Activated CD4-positive, alpha-beta T cell treated with anti-CD3 and anti-CD28 coated beads for 24 hours (primary cell): Measurements from ENCODE around the gene EIF2A.
"Not testable (repeated sequence)": the region's sequence is repeated elsewhere in the genome, so short reads cannot be mapped to it uniquely, and the experiment has no call there.

Experiments used
- DNase-seq, 2 donors: peaks; one replicate each; pipeline ENCODE4 v3.0.0-alpha.2; 2020; ENCODE audit warnings: low read depth in 2 of 2

Gene EIF2A

DNA sequence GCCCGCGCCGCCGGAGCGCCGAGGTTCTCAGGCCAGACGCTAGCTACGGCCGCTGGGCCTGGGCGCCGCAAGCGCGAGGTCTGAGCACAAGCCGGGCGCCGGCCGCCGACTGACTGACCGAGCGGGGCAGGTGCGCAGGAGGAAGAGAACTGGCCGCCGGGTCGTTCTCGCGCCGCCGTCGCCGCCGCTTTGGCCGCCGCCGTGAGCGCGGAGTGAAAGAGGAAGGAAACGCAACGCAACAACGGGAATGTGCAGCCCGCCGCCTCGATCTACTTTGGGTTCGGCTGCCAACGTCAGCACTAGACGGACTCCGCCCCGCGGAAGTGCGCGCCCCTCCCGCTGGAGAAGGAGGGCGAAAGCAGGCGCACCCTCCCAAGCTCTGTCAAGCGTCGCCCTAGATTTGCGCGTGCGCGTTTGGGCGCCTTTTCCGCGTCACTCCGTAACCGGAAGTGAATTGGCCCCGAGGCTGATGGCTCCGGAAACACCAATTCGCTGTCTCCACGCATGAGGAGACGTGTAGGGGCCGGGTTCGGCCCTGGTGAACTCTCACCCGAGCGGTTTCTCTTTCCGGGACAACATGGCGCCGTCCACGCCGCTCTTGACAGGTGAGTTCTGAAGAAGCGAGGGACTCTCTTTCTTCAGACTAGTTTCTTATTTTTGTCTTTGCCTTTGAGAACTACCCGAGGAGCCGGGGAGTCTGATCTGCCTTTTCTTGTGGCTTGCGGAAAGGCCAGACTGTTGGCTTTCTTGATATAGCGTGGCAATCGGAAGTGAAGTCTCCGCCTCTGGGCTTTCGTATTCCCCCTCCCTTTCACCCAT, at the start of gene EIF2A, which contains the start of gene SERP1:
TSS of gene EIF2A (plus strand) at position 562 of the 819 bp plus-strand sequence. CDS start at position 578, 16 bp downstream.
TSS of gene SERP1 (minus strand) at position 271 of the 819 bp plus-strand sequence. CDS start 361 bp downstream, outside the sequence.
- peak; percentile 96 to 99 for DNase-seq

DNA sequence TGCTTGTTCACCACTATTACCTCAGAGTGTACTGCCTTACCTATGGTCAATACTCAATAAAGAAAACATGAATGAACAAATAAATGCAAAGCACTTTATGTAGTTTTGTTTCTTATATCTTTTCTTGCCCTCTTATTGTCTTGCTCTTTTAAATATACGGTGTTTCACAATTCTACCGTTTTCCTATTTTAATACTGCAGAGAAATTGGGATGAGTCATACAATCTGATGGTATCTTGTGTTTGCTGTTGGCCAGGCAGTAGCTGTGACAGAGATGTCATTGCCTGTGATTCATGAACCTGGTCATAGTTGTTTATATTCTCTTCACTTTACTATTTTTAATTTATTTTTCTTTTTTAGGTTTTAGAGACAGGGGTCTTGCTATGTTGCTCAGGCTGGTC, 48.6 kb upstream of the EIF2A start:
- no peak for DNase-seq

DNA sequence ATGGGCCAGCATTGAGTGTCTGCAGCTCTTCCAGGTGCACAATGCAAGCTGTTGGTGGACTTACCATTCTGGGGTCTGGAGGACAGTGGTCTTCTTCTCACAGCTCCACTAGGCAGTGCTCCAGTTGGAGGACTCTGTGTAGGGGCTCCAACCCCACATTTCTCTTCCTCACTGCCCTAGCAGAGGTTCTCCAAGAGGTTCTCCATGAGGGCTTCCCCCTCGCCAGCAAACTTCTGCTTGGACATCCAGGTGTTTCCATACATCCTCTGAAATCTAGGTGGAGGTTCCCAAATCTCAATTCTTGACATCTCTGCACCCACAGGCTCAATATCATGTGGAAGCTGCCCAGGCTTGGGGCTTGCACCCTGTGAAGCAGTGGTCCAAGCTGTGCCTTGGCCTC, 45.6 kb upstream of the EIF2A start:
- DNase-seq = not testable (repeated sequence)

DNA sequence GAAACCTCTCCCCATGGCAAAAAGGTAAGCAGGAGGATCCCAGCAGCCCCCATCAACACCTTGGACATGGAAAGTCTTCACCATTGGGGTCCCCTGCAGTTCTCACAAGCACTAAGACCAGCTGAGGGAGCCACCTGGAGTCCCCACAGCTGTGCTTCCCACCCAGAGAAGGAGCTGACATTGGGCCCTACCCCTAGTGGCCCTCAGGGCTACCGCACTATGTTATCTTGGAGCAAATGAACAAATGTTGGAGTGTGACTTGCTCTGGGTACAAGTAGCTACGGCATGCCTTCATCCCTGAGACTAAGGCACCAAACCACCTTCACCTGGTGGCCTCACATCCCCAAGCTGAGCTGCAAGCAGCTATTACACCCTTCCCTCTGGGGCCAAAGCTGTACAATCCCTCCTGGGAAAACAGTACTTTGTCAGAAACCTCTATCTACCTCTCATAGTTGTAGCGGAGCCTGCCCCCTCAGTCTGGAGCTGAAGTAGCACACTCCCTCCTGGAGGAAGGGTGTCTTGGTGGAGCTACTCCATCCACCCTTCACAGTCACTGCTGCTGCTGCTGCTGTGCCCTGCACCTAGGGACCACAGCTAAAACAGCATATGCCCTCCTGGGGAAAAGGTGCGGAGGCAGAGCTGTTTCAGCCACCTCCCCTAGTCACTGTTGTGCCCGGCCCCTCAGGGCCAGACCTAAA, 43.0 kb upstream of the EIF2A start:
- no peak for DNase-seq

DNA sequence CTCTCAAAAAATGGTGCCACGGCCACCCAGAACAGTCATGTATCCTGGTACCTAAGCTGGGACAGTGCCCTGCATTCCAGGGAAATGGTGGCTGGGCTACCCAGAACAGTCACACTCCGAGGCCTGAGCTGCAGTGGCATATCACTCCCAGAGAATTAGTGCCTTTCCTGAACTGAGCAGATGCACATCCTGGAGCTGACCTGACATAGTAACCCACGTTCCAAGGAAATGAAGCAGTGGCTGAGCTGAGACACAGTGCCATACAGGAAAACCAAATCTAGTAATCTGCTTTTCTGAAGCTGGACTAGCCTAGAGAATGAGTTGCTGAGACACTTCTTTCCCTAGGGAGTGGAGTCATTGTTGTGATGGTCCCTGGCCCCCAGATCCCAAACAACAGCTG, 42.1 kb upstream of the EIF2A start:
- DNase-seq = no peak

DNA sequence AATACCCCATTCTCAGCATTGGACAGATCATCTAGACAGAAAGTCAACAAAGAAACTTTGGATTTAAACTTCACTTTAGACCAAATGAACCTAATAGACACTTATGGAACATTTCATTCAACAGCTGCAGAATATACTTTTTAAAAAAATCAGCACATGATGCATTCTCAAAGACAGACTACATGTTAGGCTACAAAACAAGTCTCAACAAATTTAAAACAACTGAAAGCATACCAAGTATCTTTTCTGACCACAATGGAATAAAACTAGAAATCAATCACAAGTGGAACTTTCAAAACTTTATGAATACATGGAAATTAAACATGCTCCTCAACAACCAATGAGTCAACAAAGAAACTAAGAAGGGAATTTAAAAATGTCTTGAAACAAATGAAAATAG, 38.2 kb upstream of the EIF2A start:
- no peak for DNase-seq

DNA sequence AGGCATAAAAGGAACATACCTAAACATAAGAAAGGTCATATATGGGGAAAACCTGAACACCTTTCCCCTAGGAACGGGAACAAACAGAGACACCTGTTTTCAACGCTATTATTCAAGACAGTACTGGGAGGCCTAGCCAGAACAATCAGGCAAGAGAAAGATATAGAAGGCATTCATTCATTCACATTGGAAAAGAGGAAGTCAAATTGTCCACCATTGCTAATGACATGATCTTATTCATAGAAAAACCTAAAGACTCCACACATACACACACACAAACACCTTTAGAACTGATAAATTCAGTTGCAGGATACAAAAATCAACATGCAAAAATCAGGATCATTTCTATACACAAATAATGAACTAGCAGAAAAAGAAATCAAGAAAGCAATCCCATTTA, 36.8 kb upstream of the EIF2A start:
- no peak for DNase-seq

DNA sequence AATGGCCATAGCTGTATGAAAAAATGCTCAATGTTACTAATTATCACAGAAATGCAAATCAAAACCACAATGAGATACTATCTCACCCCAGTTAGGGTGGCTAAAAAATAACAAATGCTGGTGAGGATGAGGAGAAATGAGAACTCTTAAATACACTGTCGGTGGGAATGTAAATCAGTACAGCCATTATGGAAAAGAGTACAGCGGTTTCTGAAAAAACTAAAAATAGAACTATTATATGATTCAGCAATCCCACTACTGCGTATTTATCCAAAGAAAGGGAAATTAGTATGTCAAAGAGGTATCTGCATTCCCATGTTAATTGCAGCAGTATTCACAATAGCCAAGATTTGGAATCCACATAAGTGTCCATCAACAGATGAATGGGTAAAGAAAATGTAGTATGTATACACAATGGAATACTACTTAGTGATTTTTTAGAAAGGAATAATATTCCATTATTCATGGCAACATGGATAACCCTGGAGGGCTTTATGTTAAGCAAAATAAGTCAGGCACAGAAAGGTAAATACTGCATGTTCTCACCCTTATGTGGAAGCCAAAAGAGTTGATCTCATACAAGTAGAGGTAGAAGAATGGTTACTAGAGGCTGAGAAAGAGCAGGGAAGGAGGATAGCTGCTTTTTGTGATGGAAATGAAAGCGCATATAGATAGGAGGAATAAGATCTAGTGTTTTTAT, 35.3 kb upstream of the EIF2A start:
- no peak for DNase-seq

DNA sequence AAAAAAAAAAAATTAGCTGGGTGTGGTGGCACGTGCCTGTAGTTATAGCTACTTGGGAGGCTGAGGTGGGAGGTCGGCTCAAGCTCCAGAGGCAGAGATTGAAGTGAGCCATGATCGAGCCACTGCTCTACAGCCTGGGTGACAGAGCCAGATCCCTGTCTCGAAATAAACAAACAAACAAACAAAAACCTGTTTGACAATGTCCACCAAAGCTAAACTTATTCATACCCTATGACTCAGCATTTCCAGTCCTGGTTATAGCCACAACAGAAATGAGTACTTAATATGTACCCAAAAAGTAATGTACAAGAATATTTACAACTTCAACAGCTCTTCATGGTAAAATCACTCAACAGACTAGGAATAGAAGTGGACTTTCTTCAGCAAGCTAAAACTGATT, 31.4 kb upstream of the EIF2A start:
- DNase-seq = no peak

DNA sequence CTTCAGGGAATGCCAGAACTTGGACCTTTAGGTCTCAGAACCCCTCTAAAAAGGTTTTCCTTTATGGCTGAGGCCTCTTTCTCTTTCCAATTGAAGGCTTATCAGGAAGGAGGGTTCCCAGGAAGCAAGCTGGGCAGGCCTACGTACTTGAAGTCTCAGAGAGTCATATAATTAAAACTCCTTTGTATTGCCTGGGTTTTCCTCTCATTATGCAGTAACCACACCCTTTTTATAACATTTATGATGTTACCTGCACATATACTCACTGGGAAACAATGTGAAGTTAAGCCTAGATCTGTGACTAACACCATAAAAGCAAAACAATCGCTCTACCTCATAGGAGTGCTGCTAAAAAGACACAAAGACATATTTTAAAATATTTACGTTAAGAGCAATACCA, 27.6 kb upstream of the EIF2A start:
- no peak for DNase-seq

DNA sequence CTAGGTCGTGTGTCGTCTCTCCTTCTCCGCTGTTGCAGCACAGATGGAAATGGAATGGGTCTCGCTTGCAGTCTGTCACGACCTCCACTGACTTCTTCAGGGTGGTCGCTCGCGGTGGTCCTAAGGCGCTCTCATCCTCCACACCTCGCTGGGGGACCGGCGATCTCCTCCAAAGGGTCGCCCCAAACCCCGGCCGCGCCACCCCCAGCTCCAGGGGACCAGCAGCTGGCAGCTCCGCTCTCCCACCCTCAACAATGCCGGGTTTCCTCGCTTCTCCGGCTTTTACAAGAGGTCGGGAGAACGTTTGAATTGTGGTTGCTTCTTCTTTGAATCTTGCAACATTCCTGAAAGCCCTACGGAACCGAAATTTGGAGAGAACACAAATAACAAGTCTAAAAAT, 26.2 kb upstream of the EIF2A start:
- DNase-seq = no peak

DNA sequence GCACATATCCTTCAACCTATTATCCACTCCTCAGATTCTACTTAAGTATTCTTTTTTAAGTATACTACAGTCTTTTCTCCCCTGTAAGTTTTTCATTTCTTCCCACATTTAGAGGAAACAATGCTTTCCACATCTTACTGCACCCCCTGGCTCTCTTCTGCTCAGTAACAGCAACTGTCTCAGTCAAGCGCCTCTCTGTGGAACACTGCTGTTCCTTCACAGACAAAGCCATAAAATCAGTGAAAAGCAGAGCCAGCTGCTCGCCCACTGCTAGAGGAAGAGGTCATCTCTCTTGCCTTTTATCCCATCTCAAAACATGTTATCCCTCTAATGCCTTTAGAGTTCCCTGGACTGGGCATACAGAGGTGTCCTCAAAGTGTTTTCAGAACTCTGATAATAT, 25.1 kb upstream of the EIF2A start:
- DNase-seq = no peak

DNA sequence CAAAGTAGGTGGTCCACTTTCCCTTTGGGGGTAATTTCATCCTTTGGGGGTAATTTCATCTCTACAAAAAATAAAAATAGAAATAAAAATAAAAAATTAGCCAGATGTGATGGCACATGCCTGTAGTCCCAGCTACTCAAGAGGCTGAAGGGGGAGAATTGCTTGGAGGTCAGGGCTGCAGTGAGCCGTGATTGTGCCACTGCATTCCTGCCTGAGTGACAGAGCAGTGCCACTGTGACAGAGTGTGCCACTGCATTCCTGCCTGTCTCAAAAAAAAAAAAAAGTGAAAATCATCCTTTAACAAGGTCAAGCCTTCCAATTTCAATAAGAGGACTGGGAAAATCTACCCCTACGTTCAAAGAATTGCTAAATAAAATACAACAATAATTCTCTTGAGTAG, 23.0 kb upstream of the EIF2A start:
- no peak for DNase-seq

DNA sequence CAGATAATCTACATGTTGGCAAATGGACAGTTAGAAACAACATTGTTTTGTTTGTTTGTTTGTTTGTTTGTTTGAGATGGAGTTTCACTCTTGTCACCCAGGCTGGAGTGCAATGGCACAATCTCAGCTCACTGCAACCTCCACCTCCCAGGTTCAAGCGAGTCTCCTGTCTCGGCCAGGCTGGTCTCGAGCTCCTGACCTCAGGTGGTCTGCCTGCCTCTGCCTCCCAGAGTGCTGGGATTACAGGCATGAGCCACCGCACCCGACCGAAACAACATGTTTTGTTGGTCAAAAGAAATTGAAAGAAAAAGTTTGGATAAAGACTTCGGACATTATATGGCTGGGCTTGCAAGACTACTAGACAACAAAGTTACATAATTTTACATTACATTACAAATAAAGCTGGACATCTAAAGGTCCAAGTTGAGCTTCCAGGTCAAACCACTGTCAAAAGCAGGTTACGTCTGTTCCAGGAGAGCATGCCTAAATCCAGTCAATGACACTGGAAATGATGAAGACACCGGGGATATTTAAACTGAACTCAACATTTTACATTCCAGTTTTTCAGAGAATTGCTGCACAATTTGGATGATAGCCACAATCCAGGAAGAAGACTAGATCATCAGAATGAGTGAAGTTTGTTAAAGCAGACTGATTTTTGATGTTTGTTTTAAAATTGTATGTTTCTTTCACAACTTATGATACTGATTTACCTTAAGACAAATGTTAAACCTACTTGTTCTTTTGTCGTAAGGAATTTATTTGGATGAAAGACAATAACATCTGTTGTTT, 18.9 kb upstream of the EIF2A start:
- DNase-seq = no peak

DNA sequence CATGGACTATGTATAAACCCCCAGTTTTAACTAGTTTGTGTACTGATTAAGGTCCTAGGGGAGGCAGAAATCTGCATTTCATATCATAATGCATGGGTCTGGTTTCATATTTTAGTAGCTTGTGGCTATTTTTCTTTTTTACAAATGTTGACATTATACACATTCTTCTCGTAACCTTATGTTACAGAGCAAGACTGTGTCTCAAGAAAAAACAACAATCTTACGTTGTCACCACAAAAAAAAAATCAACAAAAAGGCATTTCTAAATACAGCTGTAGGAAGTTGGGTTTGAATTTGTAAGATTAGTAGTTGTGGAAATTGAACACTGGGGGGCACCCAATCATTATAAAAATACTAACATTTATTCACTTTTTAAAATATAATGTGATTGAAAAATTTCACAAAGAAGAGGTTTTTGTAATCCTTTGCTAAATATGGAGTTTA, 18.2 kb upstream of the EIF2A start:
- no peak for DNase-seq

DNA sequence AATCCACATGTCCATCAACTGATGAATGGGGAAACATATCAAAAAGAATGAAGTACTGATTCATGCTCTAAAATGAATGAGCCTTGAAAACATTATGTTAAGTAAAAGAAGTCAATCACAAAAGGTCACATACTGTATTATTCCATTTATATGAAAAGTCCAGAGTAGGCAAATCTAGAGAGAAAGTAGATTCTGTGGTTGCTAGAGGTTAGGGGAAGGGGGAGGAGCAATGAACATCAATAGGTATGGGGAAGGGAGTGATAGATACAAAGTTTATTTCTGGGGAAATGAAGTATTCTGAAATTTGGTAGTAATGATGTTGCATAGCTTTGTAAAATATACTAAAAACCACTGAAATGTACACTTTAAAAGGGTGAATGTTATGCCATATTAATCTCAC, 14.8 kb upstream of the EIF2A start:
- no peak for DNase-seq

DNA sequence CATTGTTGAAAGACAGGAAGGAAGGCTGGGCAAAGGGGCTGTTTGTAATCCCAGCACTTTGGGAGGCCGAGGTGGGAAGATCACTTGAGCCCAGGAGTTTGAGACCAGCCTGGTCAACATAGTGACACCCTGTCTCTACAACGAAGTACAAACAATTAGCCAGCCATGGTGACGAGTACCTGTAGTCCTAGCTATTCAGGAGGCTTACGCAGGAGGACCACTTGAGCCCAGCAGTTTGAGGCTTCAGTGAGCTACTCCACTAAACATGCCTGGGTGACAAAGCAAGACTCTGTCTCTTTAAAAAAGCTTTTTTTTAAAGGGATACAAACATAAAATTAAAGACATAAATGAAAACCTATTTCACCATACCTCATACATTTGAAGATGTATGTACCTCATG, 11.4 kb upstream of the EIF2A start:
- no peak for DNase-seq

DNA sequence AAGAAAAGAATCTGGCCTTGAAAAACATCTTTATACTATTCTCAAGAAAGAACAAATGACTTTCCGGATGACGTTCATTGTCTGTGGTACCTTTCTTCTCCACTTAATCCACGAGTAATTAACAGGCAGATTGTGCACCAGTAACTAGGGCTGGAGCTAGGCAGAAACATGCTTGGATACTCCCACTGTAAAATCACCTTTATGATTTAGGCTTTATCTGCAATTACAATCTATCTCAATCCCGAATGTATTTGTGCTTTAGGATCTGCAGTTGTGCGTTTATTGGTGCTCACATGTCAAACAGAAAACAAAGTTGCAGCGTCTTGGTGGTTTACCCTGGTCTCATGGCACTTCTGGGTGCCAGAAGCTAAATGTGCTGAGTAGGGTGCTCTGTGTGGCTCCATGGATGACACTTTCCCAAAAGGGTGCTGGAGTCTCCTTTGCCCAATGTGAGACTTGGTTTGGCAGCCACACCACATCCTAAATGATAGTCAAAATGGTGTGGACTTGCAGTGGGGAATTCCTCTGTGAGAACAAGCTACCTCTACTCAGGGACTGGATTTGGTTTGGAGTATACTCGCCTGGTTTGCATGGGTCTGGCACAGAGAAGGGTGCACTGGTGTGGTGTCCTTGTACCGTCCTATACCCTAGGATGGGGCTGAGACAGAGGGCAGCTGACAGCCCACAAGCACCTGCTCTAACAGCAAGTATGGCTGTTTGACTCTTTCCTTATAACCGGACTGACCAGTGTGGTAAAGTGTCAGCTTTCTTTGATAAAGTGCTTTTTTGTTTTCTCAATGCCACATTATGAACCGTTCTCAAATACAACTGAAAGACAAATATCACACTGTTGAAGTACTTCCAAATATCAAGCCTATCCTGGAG, 8.0 kb upstream of the EIF2A start:
- no peak for DNase-seq

DNA sequence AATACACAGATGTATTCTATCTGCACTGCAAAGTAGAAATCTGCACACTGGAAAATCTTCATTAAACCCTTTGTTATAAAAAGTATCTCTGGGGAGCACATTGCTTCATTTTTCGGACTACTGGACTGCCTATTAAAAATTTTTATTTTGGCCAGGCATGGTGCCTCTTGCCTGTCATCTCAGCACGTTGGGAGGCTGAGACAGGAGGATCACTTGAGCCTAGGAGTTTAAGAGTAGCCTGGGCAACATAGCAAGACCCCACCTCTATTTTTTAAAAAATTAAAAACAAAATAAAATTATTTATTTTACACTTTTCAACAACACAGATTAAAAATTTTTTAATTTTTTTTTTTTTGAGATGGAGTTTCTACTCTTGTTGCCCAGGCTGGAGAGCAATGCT, 6.3 kb upstream of the EIF2A start:
- no peak for DNase-seq

DNA sequence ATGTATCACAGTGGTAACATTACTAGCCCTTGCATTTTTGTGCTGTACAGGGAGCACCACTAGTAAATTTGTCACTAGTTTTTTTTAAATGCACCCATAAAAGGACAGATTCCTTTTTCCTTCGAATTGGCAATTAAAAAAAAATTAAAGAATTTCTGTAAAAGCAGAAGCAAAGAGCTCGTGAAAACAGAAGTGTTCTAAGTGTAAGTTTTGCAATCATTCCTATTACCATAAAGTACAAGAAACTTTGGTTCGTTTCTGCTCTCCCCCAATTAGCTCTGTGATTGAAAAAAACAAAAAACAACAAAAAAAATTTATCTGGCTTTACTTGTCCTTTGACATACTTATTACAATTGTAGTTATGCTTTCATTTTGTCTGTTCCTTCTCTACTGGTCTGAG, 5.6 kb upstream of the EIF2A start:
- DNase-seq = no peak

DNA sequence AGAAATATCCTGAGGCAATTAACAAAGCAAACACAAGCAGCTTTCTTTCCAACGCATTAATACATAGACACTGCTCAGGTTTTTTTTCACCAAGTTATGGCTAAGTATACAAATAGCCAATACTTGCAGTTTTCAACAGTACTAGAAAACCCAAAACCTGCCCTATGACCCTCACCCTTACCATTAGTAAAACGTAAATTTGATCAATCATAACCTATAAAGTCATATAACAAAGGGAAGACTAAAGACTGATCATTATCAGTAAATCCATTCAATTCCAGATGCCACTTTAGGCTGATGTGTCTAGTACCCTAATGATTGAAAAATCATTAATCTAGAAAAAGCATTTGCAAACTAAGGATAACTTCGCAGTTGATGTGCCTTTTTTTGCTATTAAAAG, 3.5 kb upstream of the EIF2A start:
- DNase-seq = no peak
